HG03432 (cell line): ENCODE results near the gene ABCC5.
A peak's percentile ranks its signal among the peaks of the same experiment; 100 is the strongest.
"Not testable (repeated sequence)": the region's sequence is repeated elsewhere in the genome, so short reads cannot be mapped to it uniquely, and the experiment has no call there.

Experiments
- ATAC-seq: cut with Tn5 transposase; IDR thresholded peaks from one replicate; pipeline ENCODE4 v1.9.1; 2021; ENCODE audit warnings: mild to moderate bottlenecking, moderate library complexity; ENCODE audit not compliant: unreplicated experiment

The ABCC5 gene

GRCh38 chr3:184017672-184018423, at the start of gene ABCC5:
TSS of gene ABCC5 (minus strand) at chr3:184017884. CDS start at chr3:184014392, 3,492 bp downstream.
- ATAC-seq, result peak; percentile 98

GRCh38 chr3:184066211-184066610, 48.5 kb upstream of the ABCC5 start:
- no peak for ATAC-seq

GRCh38 chr3:184062637-184063036, 45.0 kb upstream of the ABCC5 start:
- ATAC-seq, result no peak

- ATAC-seq, result no peak
Measured at GRCh38 chr3:184059424-184059823, 41.7 kb upstream of the ABCC5 start.

- ATAC-seq, result no peak
Measured at GRCh38 chr3:184058029-184058428, 40.3 kb upstream of the ABCC5 start.

- ATAC-seq, result no peak
Measured at GRCh38 chr3:184052767-184053166, 35.1 kb upstream of the ABCC5 start, which contains the start of gene HTR3C. TSS of gene HTR3C (plus strand) at chr3:184053047. CDS start at chr3:184053081, 34 bp downstream.

- ATAC-seq, result no peak
Measured at GRCh38 chr3:184050217-184050847, 32.6 kb upstream of the ABCC5 start.

GRCh38 chr3:184045995-184046394, 28.3 kb upstream of the ABCC5 start:
- ATAC-seq, result no peak

- ATAC-seq, result no peak
Measured at GRCh38 chr3:184042617-184043016, 24.9 kb upstream of the ABCC5 start.

- ATAC-seq, result no peak
Measured at GRCh38 chr3:184040010-184040409, 22.3 kb upstream of the ABCC5 start.

GRCh38 chr3:184039414-184039813, 21.7 kb upstream of the ABCC5 start:
- no peak for ATAC-seq

GRCh38 chr3:184038307-184038706, 20.6 kb upstream of the ABCC5 start:
- not testable (repeated sequence) for ATAC-seq

GRCh38 chr3:184037816-184038215, 20.1 kb upstream of the ABCC5 start:
- ATAC-seq, result no peak

GRCh38 chr3:184031187-184031792, 13.6 kb upstream of the ABCC5 start, which contains the start of gene HTR3D:
TSS of gene HTR3D (plus strand) at chr3:184031742. CDS start at chr3:184031742, 0 bp downstream.
- ATAC-seq, result no peak

GRCh38 chr3:184030536-184030935, 12.9 kb upstream of the ABCC5 start:
- ATAC-seq, result no peak

GRCh38 chr3:184029443-184029842, 11.8 kb upstream of the ABCC5 start:
- no peak for ATAC-seq

GRCh38 chr3:184028275-184028890, 10.7 kb upstream of the ABCC5 start:
- not testable (repeated sequence) for ATAC-seq

GRCh38 chr3:184025256-184025655, 7.6 kb upstream of the ABCC5 start:
- ATAC-seq, result not testable (repeated sequence)

- no peak for ATAC-seq
Measured at GRCh38 chr3:184022323-184022722, 4.6 kb upstream of the ABCC5 start.

GRCh38 chr3:184018424-184018973, 815 bp upstream of the ABCC5 start:
- ATAC-seq, result no peak
